ENCODE results near the gene CDK19. TPM values are rescaled to one million over a fixed set of nuclear protein-coding genes. Genes with fewer than 3 reads are reported as not detected.

The CDK19 gene
- total and polyA plus RNA-seq, 3 donors from 2014 or later, result 30.7 to 50.0 (median 31.5) TPM

GRCh38 chr6:110671447-110671846 lies 143.8 kb downstream of the CDK19 start:
- no peaks in the 10 kb centered on the region for H3K36me3 ChIP-seq (ENCODE audit: low read depth, missing control alignments)
- H3K4me1 ChIP-seq, result no peaks in the 10 kb centered on the region
- H3K4me3 ChIP-seq, result no peak overlapping the region
- H3K27ac ChIP-seq, result no peak overlapping the region
- no peaks in the 10 kb centered on the region for H3K27me3 ChIP-seq
- DNase-seq, result no peak
- TF ChIP-seq POLR2A (IDR thresholded peaks at IDR 0.05), result no peak
- TF ChIP-seq, protein P1, sequence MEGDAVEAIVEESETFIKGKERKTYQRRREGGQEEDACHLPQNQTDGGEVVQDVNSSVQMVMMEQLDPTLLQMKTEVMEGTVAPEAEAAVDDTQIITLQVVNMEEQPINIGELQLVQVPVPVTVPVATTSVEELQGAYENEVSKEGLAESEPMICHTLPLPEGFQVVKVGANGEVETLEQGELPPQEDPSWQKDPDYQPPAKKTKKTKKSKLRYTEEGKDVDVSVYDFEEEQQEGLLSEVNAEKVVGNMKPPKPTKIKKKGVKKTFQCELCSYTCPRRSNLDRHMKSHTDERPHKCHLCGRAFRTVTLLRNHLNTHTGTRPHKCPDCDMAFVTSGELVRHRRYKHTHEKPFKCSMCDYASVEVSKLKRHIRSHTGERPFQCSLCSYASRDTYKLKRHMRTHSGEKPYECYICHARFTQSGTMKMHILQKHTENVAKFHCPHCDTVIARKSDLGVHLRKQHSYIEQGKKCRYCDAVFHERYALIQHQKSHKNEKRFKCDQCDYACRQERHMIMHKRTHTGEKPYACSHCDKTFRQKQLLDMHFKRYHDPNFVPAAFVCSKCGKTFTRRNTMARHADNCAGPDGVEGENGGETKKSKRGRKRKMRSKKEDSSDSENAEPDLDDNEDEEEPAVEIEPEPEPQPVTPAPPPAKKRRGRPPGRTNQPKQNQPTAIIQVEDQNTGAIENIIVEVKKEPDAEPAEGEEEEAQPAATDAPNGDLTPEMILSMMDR (IDR thresholded peaks at IDR 0.05), result no peak
- no peaks in the 10 kb centered on the region for H3K9me3 ChIP-seq
- intact Hi-C loops (cut with DNase I; ENCODE audit: low total_unique reads), result no loop called here

- TF ChIP-seq, protein P1 (IDR thresholded peaks at IDR 0.05), result no peak
- no peak for TF ChIP-seq POLR2A (IDR thresholded peaks at IDR 0.05)
- 78 to 79% methylated on average over 7 of the region's 7 CpGs for WGBS, 2 donors
Observed at GRCh38 chr6:110665600-110665999, 149.7 kb downstream of the CDK19 start.

GRCh38 chr6:110664933-110665332 lies 150.3 kb downstream of the CDK19 start:
- intact Hi-C loops (cut with DNase I; ENCODE audit: low total_unique reads), result no loop called here
- no peak overlapping the region for H3K4me3 ChIP-seq
- 81 to 90% methylated on average over 1 of the region's 1 CpG for WGBS, 2 donors
- H3K4me1 ChIP-seq, result no peaks in the 10 kb centered on the region
- TF ChIP-seq POLR2A (IDR thresholded peaks at IDR 0.05), result no peak
- TF ChIP-seq, protein P1 (IDR thresholded peaks at IDR 0.05), result no peak
- H3K27me3 ChIP-seq, result no peaks in the 10 kb centered on the region
- no peak overlapping the region for H3K27ac ChIP-seq
- DNase-seq, result no peak
- H3K9me3 ChIP-seq, result no peaks in the 10 kb centered on the region
- no peaks in the 10 kb centered on the region for H3K36me3 ChIP-seq (ENCODE audit: low read depth, missing control alignments)

More at GRCh38 chr6:110665600-110665999, 149.7 kb downstream of the CDK19 start:
- Histone ChIP-seq H3K36me3 (ENCODE audit: low read depth, missing control alignments) (no peaks in the 10 kb centered on the region), H3K27me3 (no peaks in the 10 kb centered on the region), H3K9me3 (no peaks in the 10 kb centered on the region), H3K4me1 (no peaks in the 10 kb centered on the region), H3K4me3 (no peak overlapping the region), H3K27ac (no peak overlapping the region)
- no peak for DNase-seq
- intact Hi-C loops (cut with DNase I; ENCODE audit: low total_unique reads), result no loop called here

DNA sequence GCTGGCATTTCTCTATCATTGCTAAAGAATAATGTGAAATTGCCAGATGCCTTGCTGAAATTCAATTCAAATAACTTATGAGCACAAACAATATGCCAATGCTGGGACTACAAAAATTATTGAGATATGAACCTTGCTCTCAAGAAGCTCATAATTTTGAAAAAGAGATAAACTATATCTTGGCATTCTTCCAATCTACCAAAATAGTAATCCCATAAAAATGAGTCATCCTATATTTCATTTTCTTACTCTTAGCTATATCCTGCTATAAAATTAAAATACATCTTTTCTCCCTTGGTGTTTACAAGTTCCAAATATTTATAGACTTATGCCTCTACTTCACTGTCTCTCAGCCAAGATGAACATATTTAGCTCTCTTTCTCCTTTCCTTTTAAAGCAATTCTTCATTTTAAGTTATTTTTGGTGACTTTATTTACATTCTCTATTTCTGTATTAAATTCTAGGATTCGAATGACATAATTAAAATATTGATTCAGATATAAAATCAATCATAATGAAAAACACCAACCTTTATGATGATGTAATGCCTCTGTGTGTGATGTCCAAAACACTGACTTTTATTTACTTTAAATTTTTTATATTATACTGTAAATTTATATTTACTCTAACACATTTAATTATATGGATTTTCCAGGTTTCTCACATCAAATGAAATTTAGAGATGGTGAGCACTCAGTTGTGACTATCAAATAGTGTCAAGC lies 152.6 kb downstream of the CDK19 start:
- DNase-seq, result no peak
- intact Hi-C loops (cut with DNase I; ENCODE audit: low total_unique reads), result no loop called here
- no peak overlapping the region for H3K27ac ChIP-seq
- H3K36me3 ChIP-seq (ENCODE audit: low read depth, missing control alignments), result no peaks in the 10 kb centered on the region
- no peak overlapping the region for H3K4me3 ChIP-seq
- no peak for TF ChIP-seq POLR2A (IDR thresholded peaks at IDR 0.05)
- TF ChIP-seq, protein P1 (IDR thresholded peaks at IDR 0.05), result no peak
- no peaks in the 10 kb centered on the region for H3K4me1 ChIP-seq
- 84 to 85% methylated on average over 1 of the region's 1 CpG for WGBS, 2 donors
- H3K9me3 ChIP-seq, result no peaks in the 10 kb centered on the region
- H3K27me3 ChIP-seq, result no peaks in the 10 kb centered on the region

DNA sequence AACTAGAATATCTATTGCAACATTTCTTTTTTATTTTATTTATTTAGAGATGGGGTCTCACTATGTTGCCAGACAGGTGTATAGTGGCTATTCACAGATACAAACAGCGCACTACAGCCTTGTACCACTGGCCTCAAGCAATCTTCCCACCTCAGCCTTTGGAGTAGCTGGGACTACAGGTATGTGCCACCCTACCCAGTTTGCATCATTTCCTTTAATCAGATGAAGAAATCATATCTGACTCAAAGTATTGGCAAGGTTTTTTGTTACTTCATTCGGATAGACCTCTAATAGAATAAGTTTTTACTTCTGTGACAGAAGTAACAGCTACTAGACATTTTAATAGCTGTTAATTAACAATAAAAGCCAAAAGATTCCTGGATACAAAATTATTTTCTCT lies 153.9 kb downstream of the CDK19 start:
- intact Hi-C loops (cut with DNase I; ENCODE audit: low total_unique reads), result no loop called here
- no peaks in the 10 kb centered on the region for H3K36me3 ChIP-seq (ENCODE audit: low read depth, missing control alignments)
- H3K27me3 ChIP-seq, result no peaks in the 10 kb centered on the region
- H3K4me1 ChIP-seq, result no peaks in the 10 kb centered on the region
- TF ChIP-seq, protein P1 (IDR thresholded peaks at IDR 0.05), result no peak
- no peak for TF ChIP-seq POLR2A (IDR thresholded peaks at IDR 0.05)
- DNase-seq, result no peak
- no peaks in the 10 kb centered on the region for H3K9me3 ChIP-seq
- no peak overlapping the region for H3K27ac ChIP-seq
- 96% methylated on average over 2 of the region's 2 CpGs for WGBS, 2 donors
- H3K4me3 ChIP-seq, result no peak overlapping the region

Measured in testis (tissue), 3 donors.